ENCODE results near the gene SNRPE.

SNRPE gene

GRCh38 chr1:203880606-203881005 is 19.2 kb downstream of the SNRPE start:
- no peak for DNase-seq (ENCODE audit: low read depth in 2 of 2)

DNA sequence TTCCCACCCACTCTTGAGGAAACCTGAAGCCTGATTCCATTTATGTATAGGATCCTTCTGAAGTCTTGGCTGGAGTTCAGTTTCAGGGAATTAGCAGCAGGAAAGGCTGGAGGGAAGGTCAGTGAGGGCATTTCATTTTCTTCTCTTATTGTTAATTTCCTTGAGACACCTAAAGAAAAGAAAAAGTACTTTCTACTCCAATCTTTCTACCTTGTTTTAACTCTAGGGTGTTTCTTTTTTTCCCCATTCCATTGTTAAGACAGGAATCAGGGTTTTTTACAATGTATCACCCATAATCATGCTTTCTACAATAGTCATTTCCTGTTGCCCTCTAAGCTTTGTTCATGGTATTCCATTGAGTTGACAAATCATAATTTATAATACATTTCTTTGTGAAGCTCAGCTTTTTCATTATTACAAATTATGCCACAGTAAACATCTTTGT is 27.4 kb downstream of the SNRPE start:
- DNase-seq (ENCODE audit: low read depth in 2 of 2) = no peak

GRCh38 chr1:203891950-203892349 is 30.6 kb downstream of the SNRPE start:
- DNase-seq (ENCODE audit: low read depth in 2 of 2) = no peak

DNA sequence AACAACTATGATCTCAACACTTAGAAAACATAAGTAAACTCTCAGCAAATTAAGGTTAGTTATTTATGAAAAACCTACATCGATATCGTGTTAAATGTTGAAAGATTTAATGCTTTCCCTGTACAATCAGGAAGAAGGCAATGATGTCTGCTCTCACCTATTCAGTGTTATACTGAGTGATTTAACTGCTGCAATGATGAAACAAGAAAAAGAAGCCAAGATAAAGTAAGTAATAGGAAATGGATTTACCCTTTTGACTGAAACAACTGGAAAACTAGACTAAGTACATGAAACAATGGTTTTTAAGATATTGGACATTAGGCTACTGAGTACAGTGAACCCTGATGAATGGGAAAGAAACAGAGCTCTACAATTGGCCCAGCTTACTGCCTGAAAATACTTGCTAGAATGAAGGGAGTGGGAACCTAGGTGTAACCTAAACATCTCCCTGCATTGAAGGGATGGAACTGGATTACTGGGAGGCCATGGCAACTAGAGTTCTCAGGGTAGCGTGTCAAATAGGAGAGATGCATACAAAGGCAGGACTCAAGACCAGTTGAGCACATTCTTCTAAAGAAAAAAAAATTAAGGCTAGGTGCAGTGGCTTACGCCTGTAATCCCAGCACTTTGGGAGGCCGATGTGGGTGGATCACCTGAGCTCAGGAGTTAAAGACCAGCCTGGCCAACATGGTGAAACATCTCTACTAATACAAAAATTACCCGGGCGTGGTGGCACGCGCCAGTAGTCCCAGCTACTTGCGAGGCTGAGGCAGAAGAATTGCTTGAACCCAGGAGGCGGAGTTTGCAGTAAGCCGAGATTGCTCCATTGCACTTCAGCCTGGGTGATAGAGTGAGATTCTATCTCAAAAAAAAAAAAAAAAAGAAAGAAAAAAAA is 37.3 kb downstream of the SNRPE start:
- no peak for DNase-seq (ENCODE audit: low read depth in 2 of 2)

GRCh38 chr1:203899353-203899716 is 37.9 kb downstream of the SNRPE start:
- no peak for DNase-seq (ENCODE audit: low read depth in 2 of 2)

DNA sequence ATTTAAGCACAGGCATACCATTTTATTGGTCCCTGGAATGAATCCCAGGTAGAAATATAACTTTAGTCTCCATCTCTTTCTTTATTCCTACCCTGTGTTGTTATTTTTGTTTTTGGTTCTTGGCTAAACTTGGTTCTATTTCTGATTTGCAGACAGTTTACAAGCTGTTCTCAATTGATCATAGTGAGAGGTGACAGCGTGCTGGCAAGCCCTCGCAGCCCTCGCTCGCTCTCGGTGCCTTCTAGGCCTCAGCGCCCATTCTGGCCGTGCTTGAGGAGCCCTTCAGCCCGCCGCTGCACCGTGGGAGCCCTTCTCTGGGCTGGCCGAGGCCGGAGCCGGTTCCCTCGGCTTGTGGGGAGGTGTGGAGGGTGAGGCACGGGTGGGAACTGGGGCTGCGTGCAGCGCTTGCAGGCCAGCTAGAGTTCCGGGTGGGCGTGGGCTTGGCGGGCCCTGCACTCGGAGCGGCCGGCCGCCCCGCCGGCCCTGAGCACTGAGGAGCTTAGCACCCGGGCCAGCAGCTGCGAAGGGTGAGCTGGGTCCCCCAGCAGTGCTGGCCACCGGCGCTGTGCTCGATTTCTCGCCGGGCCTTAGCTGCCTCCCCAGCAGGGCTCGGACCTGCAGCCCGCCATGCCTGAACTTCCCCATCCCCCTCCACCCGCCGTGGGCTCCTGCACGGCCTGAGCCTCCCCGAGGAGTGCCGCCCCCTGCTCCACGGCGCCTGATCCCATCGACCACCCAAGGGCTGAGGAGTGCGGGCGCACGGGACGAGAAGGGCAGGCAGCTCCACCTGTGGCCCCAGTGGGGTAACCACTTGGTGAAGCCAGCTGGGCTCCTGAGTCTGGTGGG is 38.7 kb downstream of the SNRPE start:
- DNase-seq (ENCODE audit: low read depth in 2 of 2) = no peak

GRCh38 chr1:203901581-203901980 is 40.2 kb downstream of the SNRPE start:
- no peak for DNase-seq (ENCODE audit: low read depth in 2 of 2)

DNA sequence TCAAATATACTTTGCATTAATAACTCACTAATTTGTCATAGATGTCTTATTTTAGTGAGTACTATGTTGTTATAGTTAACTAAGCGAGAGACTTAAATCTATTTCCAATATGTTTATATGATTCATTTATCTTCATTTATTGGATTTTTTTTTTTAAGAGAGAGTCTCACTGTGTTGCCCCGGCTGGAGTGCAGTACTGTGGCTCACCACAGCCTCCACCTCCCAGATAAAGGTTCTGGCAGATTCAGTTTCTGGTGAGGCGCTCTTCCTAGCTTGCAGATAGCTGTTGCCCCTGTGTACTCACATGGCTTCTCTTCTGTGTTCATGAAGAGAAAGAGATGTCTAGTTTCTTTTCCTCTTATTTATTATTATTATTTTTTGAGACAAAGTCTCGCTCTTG is 43.9 kb downstream of the SNRPE start:
- no peak for DNase-seq (ENCODE audit: low read depth in 2 of 2)

- no peak for DNase-seq (ENCODE audit: low read depth in 2 of 2)
Observed at GRCh38 chr1:203906932-203907331, 45.5 kb downstream of the SNRPE start.

DNA sequence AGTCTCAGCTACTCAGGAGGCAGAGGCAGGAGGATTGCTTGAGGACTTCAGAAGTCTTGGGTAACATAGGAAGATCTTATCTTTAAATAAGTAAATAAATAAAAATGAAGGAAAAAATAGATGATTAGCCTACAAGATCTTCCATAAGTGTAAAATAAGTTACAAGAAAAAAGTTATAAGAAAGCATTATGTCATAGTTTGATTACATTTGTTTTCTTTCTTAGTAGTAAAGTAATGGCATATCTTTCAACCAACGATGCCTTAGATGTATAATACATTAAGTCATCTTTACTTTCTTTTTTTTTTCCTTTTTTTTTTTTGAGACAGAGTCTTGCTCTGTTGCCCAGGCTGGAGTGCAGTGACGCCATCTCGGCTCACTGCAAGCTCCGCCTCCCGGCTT is 46.5 kb downstream of the SNRPE start:
- no peak for DNase-seq (ENCODE audit: low read depth in 2 of 2)

GRCh38 chr1:203911806-203912205 is 50.4 kb downstream of the SNRPE start:
- DNase-seq (ENCODE audit: low read depth in 2 of 2) = no peak

DNA sequence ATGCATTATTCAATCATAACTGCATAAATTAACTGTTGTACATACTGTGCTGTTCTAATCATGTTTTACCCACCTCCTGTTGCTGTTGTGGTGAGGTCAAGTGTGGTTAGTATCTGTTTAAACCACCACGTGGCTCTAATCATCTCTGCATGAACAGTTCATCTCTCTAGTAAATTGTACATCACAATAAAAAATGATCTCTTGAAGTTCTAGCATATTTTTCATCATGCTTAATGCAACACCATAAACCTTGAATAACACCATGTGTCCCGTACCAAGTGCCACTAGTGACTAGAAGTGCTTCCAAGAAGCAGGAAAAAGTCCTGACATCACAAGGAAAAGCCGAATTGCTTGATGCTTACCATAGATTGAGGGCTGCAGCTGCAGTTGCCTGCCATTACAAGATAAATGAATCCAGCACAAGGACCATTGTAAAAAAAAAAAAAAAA is 51.7 kb downstream of the SNRPE start:
- no peak for DNase-seq (ENCODE audit: low read depth in 2 of 2)

- no peak for DNase-seq (ENCODE audit: low read depth in 2 of 2)
Observed at GRCh38 chr1:203914292-203914691, 52.9 kb downstream of the SNRPE start.

DNA sequence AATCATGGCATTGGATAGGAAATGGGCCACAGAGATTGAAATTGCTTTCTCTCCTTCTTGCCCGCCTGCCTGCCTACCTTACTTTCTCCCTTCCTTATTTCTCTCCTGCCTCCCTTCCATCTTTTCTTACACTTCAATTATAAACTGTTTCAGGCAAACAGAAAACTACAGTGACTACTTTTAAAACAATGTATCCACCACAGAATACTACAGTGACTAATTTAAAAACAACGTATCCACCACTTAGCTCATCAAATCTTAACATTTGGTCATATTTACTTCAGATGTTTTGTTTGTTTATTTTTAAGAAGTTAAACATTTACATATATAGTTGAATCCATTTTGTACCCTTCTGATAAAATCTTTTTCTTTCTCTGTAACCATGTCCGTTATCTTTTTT is 54.4 kb downstream of the SNRPE start:
- no peak for DNase-seq (ENCODE audit: low read depth in 2 of 2)

- no peak for DNase-seq (ENCODE audit: low read depth in 2 of 2)
Observed at GRCh38 chr1:203916756-203917155, 55.4 kb downstream of the SNRPE start.

All from stimulated activated CD4-positive, alpha-beta T cell treated with anti-CD3 and anti-CD28 coated beads, Interleukin-12 subunit alpha, Interleukin-12 subunit beta, amount 100 ng/mL, for 24 hours (primary cell).